Memory B cell (primary cell): ENCODE data around the gene COQ7.
A peak's percentile ranks its signal among the peaks of the same experiment; 100 is the strongest.

Experiments
- ATAC-seq: fragments of 150-1000 bp; cut with Tn5 transposase; 2 replicates; pipeline ENCODE4 v1.10.0; 2021; ENCODE audit warnings: low read depth, mild to moderate bottlenecking, moderate library complexity
- DNase-seq, 2 donors: peaks; one replicate each; pipeline ENCODE4 v3.0.0; 2022; ENCODE audit warnings: low spot score in 2 of 2
- H3K27ac Mint-ChIP-seq: one replicate; pipeline ENCODE4 v1.8.0; 2022; ENCODE audit warnings: mild to moderate bottlenecking, moderate library complexity, mixed read lengths
- H3K27me3 Mint-ChIP-seq: one replicate; pipeline ENCODE4 v1.8.0; 2022; ENCODE audit warnings: mixed read lengths
- H3K36me3 Mint-ChIP-seq: one replicate; pipeline ENCODE4 v1.8.0; 2022; ENCODE audit warnings: mild to moderate bottlenecking, mixed read lengths
- H3K4me1 Mint-ChIP-seq: one replicate; pipeline ENCODE4 v1.8.0; 2022; ENCODE audit warnings: mixed read lengths
- H3K4me3 Mint-ChIP-seq: one replicate; pipeline ENCODE4 v1.8.0; 2022; ENCODE audit warnings: mild to moderate bottlenecking, moderate library complexity, mixed read lengths
- H3K9me3 Mint-ChIP-seq: one replicate; pipeline ENCODE4 v1.8.0; 2022; ENCODE audit warnings: mixed read lengths

COQ7 gene

GRCh38 chr16:19071811-19072777, 4.7 kb downstream of the COQ7 start:
- no peaks in the 10 kb centered on the region for H3K9me3 Mint-ChIP-seq
- ATAC-seq = no peak
- H3K4me3 Mint-ChIP-seq = no peak overlapping the region
- peaks cover 14% of the 10 kb centered on the region for H3K36me3 Mint-ChIP-seq
- peaks cover 5% of the 10 kb centered on the region for H3K4me1 Mint-ChIP-seq
- H3K27me3 Mint-ChIP-seq = no peaks in the 10 kb centered on the region
- DNase-seq = peak; percentile 32 to 41
- no peak overlapping the region for H3K27ac Mint-ChIP-seq

GRCh38 chr16:19073344-19073743, 5.9 kb downstream of the COQ7 start:
- peaks cover 15% of the 10 kb centered on the region for H3K36me3 Mint-ChIP-seq
- H3K4me1 Mint-ChIP-seq = peaks cover 3% of the 10 kb centered on the region
- no peak for DNase-seq
- H3K27me3 Mint-ChIP-seq = no peaks in the 10 kb centered on the region
- no peaks in the 10 kb centered on the region for H3K9me3 Mint-ChIP-seq
- ATAC-seq = no peak
- peak overlapping the region; percentile 35 for H3K27ac Mint-ChIP-seq
- no peak overlapping the region for H3K4me3 Mint-ChIP-seq

- no peaks in the 10 kb centered on the region for H3K27me3 Mint-ChIP-seq
- H3K4me1 Mint-ChIP-seq = peaks cover 3% of the 10 kb centered on the region
- H3K4me3 Mint-ChIP-seq = no peak overlapping the region
- no peaks in the 10 kb centered on the region for H3K9me3 Mint-ChIP-seq
- ATAC-seq = no peak
- H3K36me3 Mint-ChIP-seq = peaks cover 19% of the 10 kb centered on the region
- no peak for DNase-seq
- peak overlapping the region; percentile 35 for H3K27ac Mint-ChIP-seq
These were observed 6.4 kb downstream of the COQ7 start for GRCh38 chr16:19073863-19074262.

GRCh38 chr16:19075511-19075910, 8.1 kb downstream of the COQ7 start:
- Mint-ChIP-seq H3K27ac (no peak overlapping the region), H3K4me3 (no peak overlapping the region), H3K4me1 (peaks cover 3% of the 10 kb centered on the region), H3K9me3 (no peaks in the 10 kb centered on the region), H3K36me3 (peaks cover 19% of the 10 kb centered on the region), H3K27me3 (no peaks in the 10 kb centered on the region)
- ATAC-seq = no peak
- DNase-seq = no peak

- ATAC-seq (no peak), DNase-seq (no peak)
- no peaks in the 10 kb centered on the region for H3K27me3 Mint-ChIP-seq
- H3K9me3 Mint-ChIP-seq = no peaks in the 10 kb centered on the region
- no peak overlapping the region for H3K27ac Mint-ChIP-seq
- no peak overlapping the region for H3K4me3 Mint-ChIP-seq
- H3K36me3 Mint-ChIP-seq = peaks cover 22% of the 10 kb centered on the region
- H3K4me1 Mint-ChIP-seq = no peaks in the 10 kb centered on the region
These were observed 10.5 kb downstream of the COQ7 start for GRCh38 chr16:19077879-19078278.

GRCh38 chr16:19083670-19084069, 16.3 kb downstream of the COQ7 start:
- Mint-ChIP-seq H3K4me1 (no peaks in the 10 kb centered on the region), H3K9me3 (no peaks in the 10 kb centered on the region), H3K36me3 (peaks cover 9% of the 10 kb centered on the region), H3K4me3 (no peak overlapping the region), H3K27ac (no peak overlapping the region), H3K27me3 (peaks cover 4% of the 10 kb centered on the region)
- ATAC-seq (no peak), DNase-seq (no peak)

GRCh38 chr16:19084139-19084538, 16.7 kb downstream of the COQ7 start:
- DNase-seq (no peak), ATAC-seq (no peak)
- no peaks in the 10 kb centered on the region for H3K4me1 Mint-ChIP-seq
- H3K27me3 Mint-ChIP-seq = peaks cover 4% of the 10 kb centered on the region
- H3K27ac Mint-ChIP-seq = no peak overlapping the region
- no peaks in the 10 kb centered on the region for H3K9me3 Mint-ChIP-seq
- H3K36me3 Mint-ChIP-seq = peaks cover 6% of the 10 kb centered on the region
- H3K4me3 Mint-ChIP-seq = no peak overlapping the region

GRCh38 chr16:19084879-19085278, 17.5 kb downstream of the COQ7 start:
- no peak overlapping the region for H3K4me3 Mint-ChIP-seq
- peaks cover 4% of the 10 kb centered on the region for H3K27me3 Mint-ChIP-seq
- no peak for ATAC-seq

GRCh38 chr16:19085679-19086200, 18.3 kb downstream of the COQ7 start:
- Mint-ChIP-seq H3K9me3 (no peaks in the 10 kb centered on the region), H3K27me3 (peaks cover 4% of the 10 kb centered on the region), H3K4me1 (no peaks in the 10 kb centered on the region), H3K36me3 (peaks cover 6% of the 10 kb centered on the region), H3K4me3 (no peak overlapping the region), H3K27ac (no peak overlapping the region)
- ATAC-seq (no peak), DNase-seq (no peak)

More at GRCh38 chr16:19084879-19085278, 17.5 kb downstream of the COQ7 start:
- no peaks in the 10 kb centered on the region for H3K9me3 Mint-ChIP-seq
- H3K4me1 Mint-ChIP-seq = no peaks in the 10 kb centered on the region
- DNase-seq = no peak
- no peak overlapping the region for H3K27ac Mint-ChIP-seq
- peaks cover 6% of the 10 kb centered on the region for H3K36me3 Mint-ChIP-seq

- peak; percentile 97 for ATAC-seq
- Mint-ChIP-seq H3K4me3 (peak overlapping the region; percentile 57), H3K27ac (no peak overlapping the region), H3K9me3 (peaks cover 1% of the 10 kb centered on the region), H3K27me3 (peaks cover 4% of the 10 kb centered on the region), H3K36me3 (peaks cover 6% of the 10 kb centered on the region), H3K4me1 (no peaks in the 10 kb centered on the region)
- DNase-seq = peak; percentile 86 to 90
These were observed 19.1 kb downstream of the COQ7 start for GRCh38 chr16:19086322-19087199.

GRCh38 chr16:19088341-19088916, 21.0 kb downstream of the COQ7 start:
- ATAC-seq = no peak
- Mint-ChIP-seq H3K36me3 (peaks cover 1% of the 10 kb centered on the region), H3K27ac (no peak overlapping the region), H3K4me3 (no peak overlapping the region), H3K4me1 (no peaks in the 10 kb centered on the region), H3K27me3 (peaks cover 4% of the 10 kb centered on the region), H3K9me3 (peaks cover 9% of the 10 kb centered on the region)
- DNase-seq = no peak

GRCh38 chr16:19089410-19089955, 22.1 kb downstream of the COQ7 start:
- Mint-ChIP-seq H3K9me3 (peaks cover 9% of the 10 kb centered on the region), H3K4me1 (no peaks in the 10 kb centered on the region), H3K4me3 (no peak overlapping the region), H3K36me3 (peaks cover 1% of the 10 kb centered on the region), H3K27me3 (peaks cover 4% of the 10 kb centered on the region), H3K27ac (no peak overlapping the region)
- ATAC-seq (no peak), DNase-seq (no peak)

GRCh38 chr16:19090916-19091315, 23.5 kb downstream of the COQ7 start:
- Mint-ChIP-seq H3K4me3 (no peak overlapping the region), H3K36me3 (peaks cover 1% of the 10 kb centered on the region), H3K27ac (no peak overlapping the region), H3K4me1 (peaks cover 4% of the 10 kb centered on the region), H3K9me3 (peaks cover 11% of the 10 kb centered on the region), H3K27me3 (no peaks in the 10 kb centered on the region)
- ATAC-seq = no peak
- no peak for DNase-seq
